OCI-LY1 (cell line): ENCODE data around the gene EFCAB10.

Source experiments
- EZH2 ChIP-seq: fragments of 200-600 bp; sonication (generic), shearing (Covaris generic); IDR thresholded peaks from 2 replicates; pipeline ENCODE4 v1.8.0; 2017; ENCODE audit warnings: borderline replicate concordance, mixed run types, mild to moderate bottlenecking, antibody characterized with exemption, low read length, moderate library complexity, mixed read lengths
- TF ChIP-seq, protein P1 (sequence below): fragments of 200-600 bp; sonication (generic), shearing (Covaris generic); IDR thresholded peaks from 2 replicates; pipeline ENCODE4 v1.5.1; 2017; ENCODE audit warnings: mild to moderate bottlenecking, antibody characterized with exemption, low read length, moderate library complexity, mixed read lengths

DNA sequence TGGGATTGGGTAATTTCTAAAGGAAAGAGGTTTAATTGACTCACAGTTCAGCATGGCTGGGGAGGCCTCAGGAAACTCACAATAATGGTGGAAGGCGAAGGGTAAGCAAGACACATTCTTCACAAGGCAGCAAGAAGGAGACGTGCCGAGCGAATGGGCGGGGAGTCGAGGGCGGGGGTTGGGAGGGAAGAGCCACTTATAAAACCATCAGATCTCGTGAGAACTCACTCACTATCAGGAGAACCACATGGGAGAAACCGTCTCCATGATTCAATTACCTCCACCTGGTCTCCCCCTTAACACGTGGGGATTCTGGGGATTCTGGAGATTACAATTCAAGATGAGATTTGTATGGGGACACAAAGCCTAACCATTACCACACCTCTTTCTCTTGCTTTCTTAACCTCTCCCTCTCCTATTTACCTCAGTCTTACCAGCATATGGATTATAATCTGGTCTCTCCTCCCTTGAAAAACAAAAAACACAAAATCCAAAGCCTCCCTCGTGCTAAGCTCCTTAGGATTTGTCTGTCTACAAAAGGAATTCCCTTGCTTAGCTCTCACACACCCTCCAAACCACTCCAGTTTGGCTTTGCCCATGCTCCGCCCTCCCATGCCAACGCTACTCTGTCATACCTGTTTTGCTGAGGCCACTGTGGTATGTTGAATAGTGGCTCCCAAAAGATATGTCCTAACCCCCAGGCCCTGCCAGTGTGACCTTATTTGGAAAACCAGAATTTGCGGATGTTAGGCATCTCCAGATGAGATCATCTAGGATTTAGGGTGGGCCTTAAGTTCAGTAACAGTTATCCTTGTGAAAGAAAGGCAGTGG is 19.6 kb upstream of the EFCAB10 start:
- TF ChIP-seq, protein P1, sequence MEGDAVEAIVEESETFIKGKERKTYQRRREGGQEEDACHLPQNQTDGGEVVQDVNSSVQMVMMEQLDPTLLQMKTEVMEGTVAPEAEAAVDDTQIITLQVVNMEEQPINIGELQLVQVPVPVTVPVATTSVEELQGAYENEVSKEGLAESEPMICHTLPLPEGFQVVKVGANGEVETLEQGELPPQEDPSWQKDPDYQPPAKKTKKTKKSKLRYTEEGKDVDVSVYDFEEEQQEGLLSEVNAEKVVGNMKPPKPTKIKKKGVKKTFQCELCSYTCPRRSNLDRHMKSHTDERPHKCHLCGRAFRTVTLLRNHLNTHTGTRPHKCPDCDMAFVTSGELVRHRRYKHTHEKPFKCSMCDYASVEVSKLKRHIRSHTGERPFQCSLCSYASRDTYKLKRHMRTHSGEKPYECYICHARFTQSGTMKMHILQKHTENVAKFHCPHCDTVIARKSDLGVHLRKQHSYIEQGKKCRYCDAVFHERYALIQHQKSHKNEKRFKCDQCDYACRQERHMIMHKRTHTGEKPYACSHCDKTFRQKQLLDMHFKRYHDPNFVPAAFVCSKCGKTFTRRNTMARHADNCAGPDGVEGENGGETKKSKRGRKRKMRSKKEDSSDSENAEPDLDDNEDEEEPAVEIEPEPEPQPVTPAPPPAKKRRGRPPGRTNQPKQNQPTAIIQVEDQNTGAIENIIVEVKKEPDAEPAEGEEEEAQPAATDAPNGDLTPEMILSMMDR, result no peak
- TF ChIP-seq EZH2, result no peak
